ENCODE results near the gene GMFB. TPM values are rescaled to one million over a fixed set of nuclear protein-coding genes. Genes with fewer than 3 reads are reported as not detected.

GMFB gene
- total and polyA plus RNA-seq, 5 donors, result 13.2 to 37.5 (median 35.7) TPM

GRCh38 chr14:54516709-54517108, 27.9 kb upstream of the GMFB start:
- no peak for ATAC-seq
- Histone ChIP-seq H3K27ac (ENCODE audit: low read length) (no peak overlapping the region), H3K4me3 (ENCODE audit: low read length) (no peak overlapping the region), H3K4me1 (ENCODE audit: control insufficient read depth, insufficient read depth, low read length) (no peaks in the 10 kb centered on the region), H3K27me3 (ENCODE audit: control insufficient read depth, insufficient read depth) (no peaks in the 10 kb centered on the region), H3K9me3 (ENCODE audit: control insufficient read depth, low read length) (no peaks in the 10 kb centered on the region)
- WGBS, result 94% methylated on average over 1 of the region's 1 CpG
- intact Hi-C loops (cut with DNase I), result no loop called here
- no peak for DNase-seq

- 91% methylated on average over 1 of the region's 1 CpG for WGBS
- ATAC-seq, result no peak
- no peak overlapping the region for H3K4me3 ChIP-seq (ENCODE audit: low read length)
- intact Hi-C loops (cut with DNase I), result no loop called here
- H3K27me3 ChIP-seq (ENCODE audit: control insufficient read depth, insufficient read depth), result no peaks in the 10 kb centered on the region
- H3K27ac ChIP-seq (ENCODE audit: low read length), result no peak overlapping the region
- no peaks in the 10 kb centered on the region for H3K9me3 ChIP-seq (ENCODE audit: control insufficient read depth, low read length)
- peaks cover 1% of the 10 kb centered on the region for H3K4me1 ChIP-seq (ENCODE audit: control insufficient read depth, insufficient read depth, low read length)
- no peak for DNase-seq
Observed at GRCh38 chr14:54515670-54516069, 26.9 kb upstream of the GMFB start.

- intact Hi-C loops (cut with DNase I), result no loop called here
- 54% methylated on average over 1 of the region's 1 CpG for WGBS
- Histone ChIP-seq H3K4me3 (ENCODE audit: low read length) (no peak overlapping the region), H3K4me1 (ENCODE audit: control insufficient read depth, insufficient read depth, low read length) (peaks cover 1% of the 10 kb centered on the region), H3K9me3 (ENCODE audit: control insufficient read depth, low read length) (no peaks in the 10 kb centered on the region), H3K27me3 (ENCODE audit: control insufficient read depth, insufficient read depth) (no peaks in the 10 kb centered on the region), H3K27ac (ENCODE audit: low read length) (no peak overlapping the region)
- no peak for DNase-seq
- no peak for ATAC-seq
Observed at GRCh38 chr14:54512393-54512792, 23.6 kb upstream of the GMFB start.

- peak within 1 kb of the TSS; percentile 21 for H3K27ac ChIP-seq (ENCODE audit: low read length)
- DNase-seq (peak; percentile 99 to 100 (median 100)), ATAC-seq (peak; percentile 100)
- peaks cover 1% of the 10 kb centered on the region for H3K4me1 ChIP-seq (ENCODE audit: control insufficient read depth, insufficient read depth, low read length)
- intact Hi-C loops (cut with DNase I), result no loop called here
- no peaks in the 10 kb centered on the region for H3K27me3 ChIP-seq (ENCODE audit: control insufficient read depth, insufficient read depth)
- H3K4me3 ChIP-seq (ENCODE audit: low read length), result peak within 1 kb of the TSS; percentile 83
- under 1% methylated on average over 66 of the region's 66 CpGs for WGBS
- H3K9me3 ChIP-seq (ENCODE audit: control insufficient read depth, low read length), result no peaks in the 10 kb centered on the region
Observed at GRCh38 chr14:54509546-54510501, 21.0 kb upstream of the GMFB start, which contains the start of gene CGRRF1. TSS of gene CGRRF1 (plus strand) at chr14:54509906. CDS start at chr14:54509960, 54 bp downstream.

GRCh38 chr14:54503486-54503885, 14.7 kb upstream of the GMFB start:
- Histone ChIP-seq H3K9me3 (ENCODE audit: control insufficient read depth, low read length) (no peaks in the 10 kb centered on the region), H3K27ac (ENCODE audit: low read length) (no peak overlapping the region), H3K4me3 (ENCODE audit: low read length) (no peak overlapping the region), H3K27me3 (ENCODE audit: control insufficient read depth, insufficient read depth) (no peaks in the 10 kb centered on the region), H3K4me1 (ENCODE audit: control insufficient read depth, insufficient read depth, low read length) (no peaks in the 10 kb centered on the region)
- DNase-seq (no peak), ATAC-seq (peak in 1 of 2 donors; percentile 34)
- intact Hi-C loops (cut with DNase I), result no loop called here
- 67% methylated on average over 3 of the region's 3 CpGs for WGBS

GRCh38 chr14:54502602-54503001, 13.8 kb upstream of the GMFB start:
- WGBS, result 36% methylated on average over 2 of the region's 2 CpGs
- H3K4me1 ChIP-seq (ENCODE audit: control insufficient read depth, insufficient read depth, low read length), result no peaks in the 10 kb centered on the region
- H3K27ac ChIP-seq (ENCODE audit: low read length), result no peak overlapping the region
- no peaks in the 10 kb centered on the region for H3K9me3 ChIP-seq (ENCODE audit: control insufficient read depth, low read length)
- ATAC-seq (no peak), DNase-seq (no peak)
- H3K4me3 ChIP-seq (ENCODE audit: low read length), result no peak overlapping the region
- intact Hi-C loops (cut with DNase I), result no loop called here
- no peaks in the 10 kb centered on the region for H3K27me3 ChIP-seq (ENCODE audit: control insufficient read depth, insufficient read depth)

GRCh38 chr14:54501480-54501879, 12.7 kb upstream of the GMFB start:
- ATAC-seq (no peak), DNase-seq (no peak)
- Histone ChIP-seq H3K4me3 (ENCODE audit: low read length) (no peak overlapping the region), H3K27me3 (ENCODE audit: control insufficient read depth, insufficient read depth) (no peaks in the 10 kb centered on the region), H3K4me1 (ENCODE audit: control insufficient read depth, insufficient read depth, low read length) (no peaks in the 10 kb centered on the region), H3K27ac (ENCODE audit: low read length) (no peak overlapping the region), H3K9me3 (ENCODE audit: control insufficient read depth, low read length) (no peaks in the 10 kb centered on the region)
- WGBS, result 85% methylated on average over 3 of the region's 3 CpGs
- intact Hi-C loops (cut with DNase I), result no loop called here

GRCh38 chr14:54500744-54501143, 12.0 kb upstream of the GMFB start:
- intact Hi-C loops (cut with DNase I), result no loop called here
- Histone ChIP-seq H3K27me3 (ENCODE audit: control insufficient read depth, insufficient read depth) (no peaks in the 10 kb centered on the region), H3K4me1 (ENCODE audit: control insufficient read depth, insufficient read depth, low read length) (no peaks in the 10 kb centered on the region), H3K9me3 (ENCODE audit: control insufficient read depth, low read length) (no peaks in the 10 kb centered on the region), H3K4me3 (ENCODE audit: low read length) (no peak overlapping the region), H3K27ac (ENCODE audit: low read length) (no peak overlapping the region)
- WGBS, result 82% methylated on average over 3 of the region's 3 CpGs
- ATAC-seq (no peak), DNase-seq (no peak)

- H3K27ac ChIP-seq (ENCODE audit: low read length), result peak overlapping the region; percentile 57
- WGBS, result 34% methylated on average over 7 of the region's 7 CpGs
Observed at GRCh38 chr14:54498579-54498978, 9.8 kb upstream of the GMFB start.

GRCh38 chr14:54498095-54498531, 9.3 kb upstream of the GMFB start:
- Histone ChIP-seq H3K27ac (ENCODE audit: low read length) (peak overlapping the region; percentile 57), H3K27me3 (ENCODE audit: control insufficient read depth, insufficient read depth) (no peaks in the 10 kb centered on the region), H3K4me3 (ENCODE audit: low read length) (no peak overlapping the region), H3K4me1 (ENCODE audit: control insufficient read depth, insufficient read depth, low read length) (no peaks in the 10 kb centered on the region), H3K9me3 (ENCODE audit: control insufficient read depth, low read length) (no peaks in the 10 kb centered on the region)
- ATAC-seq (peak; percentile 24 to 34), DNase-seq (no peak)
- intact Hi-C loops (cut with DNase I), result no loop called here
- WGBS, result 56% methylated on average over 5 of the region's 5 CpGs

More at GRCh38 chr14:54498579-54498978, 9.8 kb upstream of the GMFB start:
- Histone ChIP-seq H3K27me3 (ENCODE audit: control insufficient read depth, insufficient read depth) (no peaks in the 10 kb centered on the region), H3K4me1 (ENCODE audit: control insufficient read depth, insufficient read depth, low read length) (no peaks in the 10 kb centered on the region), H3K4me3 (ENCODE audit: low read length) (no peak overlapping the region), H3K9me3 (ENCODE audit: control insufficient read depth, low read length) (no peaks in the 10 kb centered on the region)
- ATAC-seq (peak; percentile 38 to 44), DNase-seq (no peak)
- intact Hi-C loops (cut with DNase I), result no loop called here

GRCh38 chr14:54497224-54497623, 8.4 kb upstream of the GMFB start:
- Histone ChIP-seq H3K27me3 (ENCODE audit: control insufficient read depth, insufficient read depth) (no peaks in the 10 kb centered on the region), H3K27ac (ENCODE audit: low read length) (no peak overlapping the region), H3K4me3 (ENCODE audit: low read length) (no peak overlapping the region), H3K9me3 (ENCODE audit: control insufficient read depth, low read length) (no peaks in the 10 kb centered on the region), H3K4me1 (ENCODE audit: control insufficient read depth, insufficient read depth, low read length) (no peaks in the 10 kb centered on the region)
- DNase-seq (no peak), ATAC-seq (no peak)
- 65% methylated on average over 2 of the region's 2 CpGs for WGBS
- intact Hi-C loops (cut with DNase I), result no loop called here
